Stimulated activated CD8-positive, alpha-beta memory T cell treated with anti-CD3 and anti-CD28 coated beads, Interleukin-7, amount 100 ng/mL, for 1 hour (primary cell): Measurements from ENCODE around the gene CRLF1.
"Not testable (repeated sequence)": the region's sequence is repeated elsewhere in the genome, so short reads cannot be mapped to it uniquely, and the experiment has no call there.

Source experiments
- DNase-seq, 2 donors: peaks; one replicate each; pipeline ENCODE4 v3.0.0-alpha.2; 2020; ENCODE audit warnings: low read depth in 2 of 2

The CRLF1 gene

DNA sequence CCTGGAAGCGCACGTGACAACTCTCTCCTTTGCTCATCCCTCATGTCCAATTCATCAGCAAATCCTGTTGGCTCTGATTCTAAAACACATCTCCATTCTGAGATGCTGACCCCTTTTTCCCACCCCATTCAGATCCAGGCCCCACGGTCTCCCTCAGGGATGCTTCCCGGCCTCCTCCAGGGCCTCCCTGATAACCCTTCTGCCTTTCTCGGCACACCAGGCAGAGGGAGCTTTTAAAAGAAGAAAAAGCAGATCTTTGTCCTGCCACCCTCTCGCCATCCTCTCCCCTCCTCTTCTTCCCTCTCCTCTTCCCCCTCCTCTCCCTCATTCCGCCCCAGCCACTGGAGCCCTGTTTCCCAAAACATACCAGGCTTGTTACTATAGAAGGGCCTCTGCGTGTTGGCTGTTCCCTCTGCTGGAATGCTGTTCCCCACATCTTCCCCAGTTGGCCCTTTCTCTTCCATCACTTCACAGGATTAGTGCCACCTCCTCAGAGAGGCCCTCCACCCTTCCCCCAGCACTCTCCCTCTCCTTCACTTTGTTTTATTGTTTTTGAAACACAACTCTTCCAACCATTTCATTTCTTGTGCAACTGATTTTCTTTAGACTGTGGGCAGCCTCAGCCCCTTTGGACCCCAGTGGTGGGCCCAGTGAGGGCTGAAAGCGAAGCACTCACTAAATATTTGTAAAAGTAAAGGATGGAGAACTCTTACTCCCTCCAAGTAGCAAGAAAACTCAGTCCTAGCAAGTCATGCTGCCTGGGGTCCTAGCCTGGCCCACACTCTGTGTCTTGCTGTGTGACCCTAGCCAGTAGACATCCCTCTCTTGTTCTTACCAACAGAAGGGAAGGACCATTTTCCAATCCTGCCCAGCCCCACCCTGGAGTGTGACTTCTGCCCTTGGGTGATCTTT, 2.5 kb upstream of the CRLF1 start:
- no peak for DNase-seq

DNA sequence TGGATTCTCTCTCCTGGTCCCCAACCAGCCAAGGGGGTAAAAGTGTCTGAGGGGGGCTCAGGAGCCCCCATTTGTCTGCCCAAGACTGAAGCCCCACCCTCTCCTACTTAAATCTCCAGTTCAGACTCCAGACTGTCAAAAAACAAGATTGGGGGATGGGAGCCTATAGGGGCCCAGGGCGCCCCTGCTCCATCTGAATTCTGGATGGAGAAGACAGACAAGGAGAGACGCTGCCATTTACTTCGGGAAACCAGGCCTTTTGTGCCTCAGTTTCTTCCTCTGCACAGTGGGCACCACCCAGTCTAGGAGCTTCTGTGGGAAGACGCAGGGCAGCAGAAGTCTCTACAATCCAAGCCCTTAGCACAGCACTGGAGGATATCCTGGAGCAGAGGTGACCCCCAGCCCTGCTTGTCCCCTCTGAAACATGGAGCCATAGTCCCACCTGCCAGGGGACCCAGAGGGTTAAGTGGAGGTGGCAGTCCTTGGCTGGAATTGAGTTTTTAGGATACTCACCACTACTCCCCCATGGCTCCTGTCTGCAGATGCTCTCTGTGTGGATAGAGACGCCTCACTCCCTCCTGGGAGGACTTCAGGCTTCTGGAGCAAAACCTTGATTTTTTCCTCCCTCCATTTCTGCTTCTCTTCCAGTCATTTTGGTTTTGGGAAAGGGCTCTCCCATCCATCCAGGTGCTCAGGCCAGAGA, 1.7 kb upstream of the CRLF1 start:
- no peak for DNase-seq

GRCh38 chr19:18607226-18608101, 865 bp upstream of the CRLF1 start:
- DNase-seq: no peak

DNA sequence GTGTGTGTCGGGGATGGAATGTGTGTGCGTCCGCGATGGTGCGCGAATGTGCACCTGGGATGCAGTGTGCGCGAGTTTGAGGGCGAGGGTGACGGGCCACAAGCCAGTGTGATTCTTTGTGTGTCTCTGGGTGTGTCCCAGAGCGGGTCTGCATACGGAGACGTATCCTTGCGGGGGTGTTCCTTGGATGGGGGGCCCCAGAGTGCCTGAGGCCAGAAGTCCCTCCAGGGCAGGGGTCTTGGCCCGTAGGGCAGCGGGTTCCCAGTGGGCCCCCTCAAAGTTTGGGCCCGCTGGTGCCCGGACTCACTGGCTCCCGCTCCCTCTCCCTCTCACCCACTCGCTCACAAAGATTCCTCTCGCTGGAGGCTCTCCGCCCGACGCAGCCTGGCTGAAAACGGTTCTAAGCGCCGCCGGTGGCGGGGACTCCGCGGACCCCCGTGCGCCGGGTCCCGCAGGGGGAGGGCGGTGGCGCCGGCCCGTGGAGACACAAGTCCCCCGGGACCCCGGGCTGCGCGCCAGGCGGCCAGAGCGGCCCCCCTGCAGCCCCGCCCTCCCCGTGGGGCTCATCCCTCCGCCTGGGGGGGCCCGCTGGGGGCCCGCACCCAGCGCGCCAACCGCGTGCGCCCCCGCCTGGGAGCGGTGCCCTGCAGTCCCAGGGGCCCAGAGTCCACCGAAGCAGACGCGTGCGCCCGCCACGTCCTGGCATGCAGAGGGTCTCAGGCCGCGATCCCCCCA, 886 bp downstream of the CRLF1 start:
- DNase-seq: no peak

GRCh38 chr19:18605196-18605545, 1.4 kb downstream of the CRLF1 start:
- no peak for DNase-seq

- DNase-seq: no peak
These were observed 1.8 kb downstream of the CRLF1 start for GRCh38 chr19:18604820-18605159.

DNA sequence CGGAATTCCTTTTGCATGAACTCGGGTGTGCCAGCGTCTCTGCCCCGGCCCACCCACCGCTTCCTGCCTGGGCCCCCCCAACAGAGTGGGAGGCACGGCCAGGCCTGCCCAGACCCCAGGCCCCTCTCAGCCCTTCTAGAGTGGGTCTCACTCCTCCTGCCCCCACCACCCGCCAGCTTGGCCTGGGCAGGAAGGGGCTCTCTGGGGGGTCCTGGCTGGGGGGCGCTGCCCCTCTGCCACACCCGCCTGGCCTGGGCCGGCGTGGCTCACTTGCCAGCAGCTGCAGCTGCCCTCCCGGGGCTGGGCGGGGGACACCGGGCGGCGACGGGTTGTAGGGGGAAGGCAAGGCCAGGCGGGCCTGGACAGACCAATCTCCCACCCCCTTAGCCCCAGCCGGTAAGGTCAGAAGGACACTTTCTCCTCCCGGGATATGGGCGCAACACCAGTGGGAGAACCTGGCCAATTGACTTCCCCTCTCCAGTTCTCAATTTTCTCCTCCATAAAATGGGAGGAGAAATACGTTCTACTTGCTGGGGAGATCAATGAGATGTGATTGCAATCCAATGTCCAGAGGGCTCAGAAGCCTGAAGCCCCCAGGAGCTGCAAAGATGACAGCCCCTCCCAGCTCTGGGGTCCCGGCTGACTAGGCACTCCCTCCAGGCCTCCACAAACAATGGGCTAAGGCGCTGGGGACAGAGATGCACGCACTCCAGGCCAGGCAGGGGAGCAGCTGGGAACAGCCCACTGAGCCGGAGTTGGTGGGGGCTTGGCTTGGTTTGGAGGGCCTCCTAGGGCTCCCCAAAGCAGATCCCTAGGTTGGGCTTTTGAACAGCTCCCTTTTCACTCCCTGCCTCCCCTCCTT, 2.4 kb downstream of the CRLF1 start:
- DNase-seq: no peak

GRCh38 chr19:18603255-18603957, 3.2 kb downstream of the CRLF1 start:
- no peak for DNase-seq

- no peak for DNase-seq
These were observed 4.7 kb downstream of the CRLF1 start for GRCh38 chr19:18601875-18602274.

DNA sequence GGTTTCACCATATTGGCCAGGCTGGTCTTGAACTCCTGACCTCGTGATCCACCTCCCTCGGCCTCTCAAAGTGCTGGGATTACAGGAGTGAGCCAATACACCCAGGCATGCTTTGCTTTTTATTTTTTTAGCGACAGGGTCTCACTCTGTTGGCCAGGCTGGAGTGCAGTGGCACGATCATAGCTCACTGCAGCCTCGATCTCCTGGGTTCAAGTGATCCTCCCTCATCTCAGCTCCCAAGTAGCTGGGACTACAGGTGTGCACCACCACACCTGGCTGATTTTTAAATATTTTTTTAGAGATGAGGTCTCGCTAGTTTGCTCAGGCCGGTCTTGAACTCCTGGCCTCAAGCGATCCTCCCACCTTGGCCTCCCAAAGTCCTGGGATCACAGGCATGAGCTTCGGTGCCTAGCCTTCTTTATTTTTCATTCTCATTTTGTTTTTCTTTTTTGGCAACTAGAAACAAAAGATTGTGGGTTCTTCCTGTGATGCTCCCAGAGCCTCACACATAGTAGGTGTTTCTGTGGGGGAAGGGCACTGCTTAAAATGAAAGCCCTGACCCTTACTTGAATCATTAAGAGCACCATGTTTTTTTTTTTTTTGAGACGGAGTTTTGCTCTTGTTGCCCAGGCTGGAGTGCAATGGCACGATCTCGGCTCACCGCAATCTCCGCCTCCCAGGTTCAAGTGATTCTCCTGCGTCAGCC, 5.8 kb downstream of the CRLF1 start:
- not testable (repeated sequence) for DNase-seq

- DNase-seq: no peak
These were observed 7.1 kb downstream of the CRLF1 start for GRCh38 chr19:18599485-18599884.

DNA sequence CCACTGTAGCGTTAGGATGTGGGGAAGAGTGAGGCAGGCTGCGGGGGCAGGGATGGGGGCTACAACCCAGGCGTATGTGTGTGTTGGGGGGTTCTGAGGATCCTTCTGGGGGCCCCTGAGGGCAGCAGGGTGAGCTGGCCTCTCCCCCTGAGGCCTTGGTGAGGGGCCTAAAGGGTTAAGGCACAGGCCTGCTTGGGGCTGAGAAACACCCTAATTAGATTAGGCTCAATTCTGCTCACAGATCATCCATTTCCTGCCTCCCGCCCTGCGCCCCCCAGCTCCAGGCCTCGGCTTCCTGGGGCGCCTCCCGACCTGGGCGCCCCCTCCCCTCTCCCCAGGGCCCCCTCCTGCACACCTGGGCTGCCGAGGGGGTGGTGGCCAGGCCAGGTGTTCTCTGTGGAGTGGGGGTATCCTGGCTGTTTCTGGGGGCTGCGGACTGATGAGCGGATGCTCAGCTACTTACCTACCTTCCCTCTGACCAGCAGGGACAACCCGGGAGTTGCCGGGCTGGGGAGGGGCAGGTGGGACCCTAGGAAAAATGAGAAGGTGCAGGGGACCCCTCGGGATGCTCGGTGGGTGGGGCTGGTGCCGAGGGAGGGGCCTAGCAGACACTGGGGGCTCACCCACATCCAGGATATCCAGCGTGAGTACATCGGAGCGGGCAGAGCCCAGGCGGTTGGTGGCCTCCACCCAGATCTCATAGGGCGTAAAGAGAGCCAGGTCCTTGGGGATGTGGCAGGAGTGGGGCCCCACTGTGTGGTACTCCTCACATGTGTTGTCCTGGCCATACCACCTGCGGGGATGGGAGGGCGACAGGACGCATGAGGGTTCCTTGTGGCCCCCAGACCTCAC, 8.6 kb downstream of the CRLF1 start:
- no peak for DNase-seq

GRCh38 chr19:18596752-18597157, 9.8 kb downstream of the CRLF1 start:
- no peak for DNase-seq

DNA sequence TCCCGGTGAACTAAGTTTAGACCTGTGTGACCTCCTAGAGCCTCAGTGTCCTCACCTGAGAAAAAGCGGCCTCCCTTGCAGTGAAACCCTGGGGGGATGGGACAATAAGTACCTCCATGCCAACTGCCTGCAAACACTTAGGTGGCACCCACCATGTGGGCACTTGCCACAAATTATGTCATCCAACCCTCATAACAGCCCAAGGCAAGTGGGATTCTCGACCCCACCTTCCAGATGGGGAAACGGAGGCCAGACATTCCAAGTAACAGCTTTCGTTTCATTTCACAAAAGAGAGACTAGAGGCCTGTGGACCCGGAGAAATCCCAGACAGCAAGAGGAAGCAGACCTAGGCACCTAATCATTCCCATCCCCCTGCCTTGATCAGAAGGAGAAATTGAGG, 11.1 kb downstream of the CRLF1 start:
- no peak for DNase-seq

GRCh38 chr19:18594824-18595373, 11.7 kb downstream of the CRLF1 start:
- DNase-seq: no peak

- DNase-seq: peak; percentile 54 to 56
These were observed 12.3 kb downstream of the CRLF1 start for GRCh38 chr19:18594096-18594823.

DNA sequence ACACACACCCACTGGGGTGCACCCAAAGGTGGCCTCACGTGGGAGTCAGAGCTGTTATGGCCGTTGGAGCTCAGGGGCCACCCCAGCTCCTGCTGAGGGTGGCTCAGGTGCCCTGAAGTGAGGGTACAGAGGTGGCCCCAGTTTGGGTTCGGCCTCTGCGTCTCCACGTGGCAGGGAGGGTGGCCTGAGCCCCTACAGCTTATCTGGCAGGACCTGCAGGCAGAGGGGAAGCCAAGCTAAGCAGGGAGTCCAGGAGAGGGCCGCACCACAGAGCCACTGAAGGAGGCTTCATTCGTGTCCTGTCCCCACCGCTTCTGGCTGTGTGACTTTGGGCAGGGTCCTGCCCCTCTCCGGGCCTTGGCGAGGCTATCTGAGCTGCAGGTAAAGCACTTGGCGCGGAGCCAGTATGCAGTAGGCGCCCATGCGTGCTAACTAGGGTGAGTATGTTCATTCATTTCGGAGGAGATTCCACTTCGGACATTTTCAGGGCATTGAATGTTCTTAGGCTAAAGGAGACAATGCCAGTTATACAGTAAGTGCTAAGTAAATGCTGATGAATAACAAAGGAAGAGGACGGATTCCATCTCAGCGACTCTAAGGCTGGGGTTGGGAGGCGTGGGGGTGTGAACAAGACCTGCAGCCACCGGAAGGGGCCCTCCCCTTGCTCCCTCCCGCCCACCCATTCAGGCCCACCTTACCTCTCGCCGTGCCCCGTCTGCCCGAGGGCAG, 13.1 kb downstream of the CRLF1 start:
- DNase-seq: no peak
